Lung (tissue), 16 donors: ENCODE results near the gene DDX18. TPM values are rescaled to one million over a fixed set of nuclear protein-coding genes. Genes with fewer than 3 reads are reported as not detected.

ENCODE experiments used
- ATAC-seq: fragments of 200-7000 bp; cut with Tn5 transposase; one replicate; pipeline ENCODE4 v1.9.1; 2020; ENCODE audit warnings: moderate number of reproducible peaks; ENCODE audit not compliant: insufficient read depth, low FRiP score
- DNase-seq, 3 donors: peaks; one replicate each; pipeline ENCODE4 v3.0.0-alpha.2; 2013 to 2017
- H3K27ac ChIP-seq, 2 donors: one replicate each; pipeline ENCODE4 v1.5.1; 2013; ENCODE audit warnings: mild to moderate bottlenecking in 2 of 2, moderate library complexity in 2 of 2, control low read depth in 1 of 2, inconsistent platforms in 1 of 2, low read depth in 1 of 2, low read length in 1 of 2
- H3K27me3 ChIP-seq, 3 donors: one replicate each; pipeline ENCODE4 v1.5.1; 2013; ENCODE audit warnings: low read length in 2 of 3; ENCODE audit not compliant: control insufficient read depth in 3 of 3, insufficient read depth in 3 of 3
- H3K36me3 ChIP-seq, 4 donors: one replicate each; pipeline ENCODE4 v1.5.1; 2013; ENCODE audit warnings: low read length in 4 of 4, mild to moderate bottlenecking in 1 of 4, moderate library complexity in 1 of 4; ENCODE audit not compliant: control insufficient read depth in 4 of 4, insufficient read depth in 4 of 4
- H3K4me1 ChIP-seq, 5 donors: one replicate each; pipeline ENCODE4 v1.5.1; 2013; ENCODE audit warnings: low read length in 5 of 5, mild to moderate bottlenecking in 2 of 5, moderate library complexity in 1 of 5; ENCODE audit not compliant: control insufficient read depth in 5 of 5, insufficient read depth in 5 of 5
- H3K4me3 ChIP-seq: one replicate; pipeline ENCODE4 v1.5.1; 2013; ENCODE audit warnings: mild to moderate bottlenecking, control low read depth, moderate library complexity
- H3K9ac ChIP-seq, 2 donors: one replicate each; pipeline ENCODE4 v1.5.1; 2013; ENCODE audit warnings: low read length in 2 of 2, control low read depth in 1 of 2; ENCODE audit not compliant: insufficient read depth in 1 of 2
- H3K9me3 ChIP-seq, 4 donors: one replicate each; pipeline ENCODE4 v1.5.1; 2013; ENCODE audit warnings: low read length in 3 of 4, mild to moderate bottlenecking in 1 of 4, moderate library complexity in 1 of 4; ENCODE audit not compliant: control insufficient read depth in 4 of 4, insufficient read depth in 3 of 4
- CTCF ChIP-seq: IDR thresholded peaks from 2 replicates; pipeline ENCODE4 v1.5.1; 2012; ENCODE audit warnings: mild to moderate bottlenecking; ENCODE audit errors: control extremely low read depth, extremely low read depth
- WGBS, 2 donors: extraction: QIAGEN DNeasy Blood & Tissue Kit; methylation state at CpG; one replicate each; pipeline ENCODE4 v1.1.7; 2013; 5-methylcytosine and 5-hydroxymethylcytosine counted together
- long read RNA-seq, 5 donors: transcript quantifications; one replicate each; lab custom pipeline, GENCODE V29; 2026
- polyA plus RNA-seq, 2 donors: library from polyadenylated mRNA; stranded (reverse); fragments of 200-250 nt; gene quantifications; one replicate each; pipeline ENCODE4 v1.2.1, GENCODE V29; 2013
- total RNA-seq, 2 donors: library from RNA; depleted of rRNA in 1 of 2; stranded (reverse); fragments of >200 nt in 1 of 2; gene quantifications; one replicate each; pipeline ENCODE4 v1.2.1, GENCODE V29; 2014 to 2021
- donor health status: control.
- donor health status: control.
- donor health status: Bipolar disorder and iron deficiency.
- donor health status: healthy.
- donor health status: DM: yes; HTN: yes; CAD: no.

The DDX18 gene
- total RNA-seq (10 to 100 TPM; 43.9 to 60.0 TPM), polyA plus RNA-seq (10 to 100 TPM; 26.9 to 35.6 TPM)
- long read RNA-seq, donor 1, transcript DDX18-201 (14 exons, 3,796 nt), result major isoform, 8 of 56 reads
- long read RNA-seq, donor 1, partial matches to known transcripts, result 48 of 56 reads
- long read RNA-seq, donor 1, other reads (novel, unspliced or antisense), result 0 of 56 reads
- long read RNA-seq, donor 2, partial matches to known transcripts, result 43 of 44 reads
- long read RNA-seq, donor 2, other reads (novel, unspliced or antisense), result 0 of 44 reads
- long read RNA-seq, donor 3, partial matches to known transcripts, result 25 of 28 reads
- long read RNA-seq, donor 3, other reads (novel, unspliced or antisense), result 0 of 28 reads
- long read RNA-seq, donor 4, partial matches to known transcripts, result 14 of 15 reads
- long read RNA-seq, donor 4, other reads (novel, unspliced or antisense), result 0 of 15 reads
- long read RNA-seq, donor 5, transcript DDX18-201 (14 exons, 3,796 nt), result major isoform, 5 of 68 reads
- long read RNA-seq, donor 5, partial matches to known transcripts, result 62 of 68 reads
- long read RNA-seq, donor 5, other reads (novel, unspliced or antisense), result 0 of 68 reads

GRCh38 chr2:117814417-117815264 lies at the start of gene DDX18:
DDX18 (plus strand) TSS chr2:117814691; CDS start chr2:117814778, 87 bp downstream.
- peak within 1 kb of the TSS; percentile 83 to 96 for H3K27ac ChIP-seq
- H3K9me3 ChIP-seq, result no peaks in the 10 kb centered on the region
- H3K4me1 ChIP-seq, result peaks cover 0 to 13% (median 0%) of the 10 kb centered on the region in 5 donors
- no peaks in the 10 kb centered on the region for H3K27me3 ChIP-seq
- peaks cover 2 to 16% (median 13%) of the 10 kb centered on the region in 4 donors for H3K36me3 ChIP-seq
- H3K4me3 ChIP-seq, result peak within 1 kb of the TSS; percentile 96
- DNase-seq (peak; percentile 98 to 99 (median 99)), ATAC-seq (peak; percentile 100)
- TF ChIP-seq CTCF, result peak; percentile 95
- 0 to 1% methylated on average over 57 of the region's 57 CpGs for WGBS, 2 donors
- H3K9ac ChIP-seq, result peak within 1 kb of the TSS; percentile 96 to 97

- Histone ChIP-seq H3K4me3 (no peak overlapping the region), H3K27ac (no peak overlapping the region), H3K27me3 (no peaks in the 10 kb centered on the region), H3K9me3 (no peaks in the 10 kb centered on the region), H3K36me3 (no peaks in the 10 kb centered on the region), H3K9ac (no peak overlapping the region), H3K4me1 (no peaks in the 10 kb centered on the region)
- DNase-seq (no peak), ATAC-seq (no peak)
- 55 to 68% methylated on average over 1 of the region's 1 CpG for WGBS, 2 donors
- no peak for TF ChIP-seq CTCF
These were observed 43.8 kb upstream of the DDX18 start for GRCh38 chr2:117770730-117771129.

- H3K4me1 ChIP-seq, result no peaks in the 10 kb centered on the region
- no peak overlapping the region for H3K4me3 ChIP-seq
- no peak for ATAC-seq
- no peak overlapping the region for H3K9ac ChIP-seq
- 39 to 54% methylated on average over 4 of the region's 4 CpGs for WGBS, 2 donors
- no peaks in the 10 kb centered on the region for H3K27me3 ChIP-seq
- H3K9me3 ChIP-seq, result no peaks in the 10 kb centered on the region
- peak in 2 of 3 donors; percentile 65 to 74 for DNase-seq
- no peak overlapping the region for H3K27ac ChIP-seq
- no peaks in the 10 kb centered on the region for H3K36me3 ChIP-seq
- no peak for TF ChIP-seq CTCF
These were observed 42.4 kb upstream of the DDX18 start for GRCh38 chr2:117771969-117772630.
